ENCODE data around the gene HTR4.

Gene HTR4

GRCh38 chr5:148599187-148599586 lies 55.1 kb downstream of the HTR4 start:
- no peak for DNase-seq (ENCODE audit: low read depth)

- no peak for DNase-seq (ENCODE audit: low read depth)
These were observed 58.6 kb downstream of the HTR4 start for GRCh38 chr5:148595697-148596096.

GRCh38 chr5:148586796-148587195 lies 67.5 kb downstream of the HTR4 start:
- DNase-seq (ENCODE audit: low read depth): no peak

- DNase-seq (ENCODE audit: low read depth): no peak
These were observed 68.3 kb downstream of the HTR4 start for GRCh38 chr5:148585988-148586387.

DNA sequence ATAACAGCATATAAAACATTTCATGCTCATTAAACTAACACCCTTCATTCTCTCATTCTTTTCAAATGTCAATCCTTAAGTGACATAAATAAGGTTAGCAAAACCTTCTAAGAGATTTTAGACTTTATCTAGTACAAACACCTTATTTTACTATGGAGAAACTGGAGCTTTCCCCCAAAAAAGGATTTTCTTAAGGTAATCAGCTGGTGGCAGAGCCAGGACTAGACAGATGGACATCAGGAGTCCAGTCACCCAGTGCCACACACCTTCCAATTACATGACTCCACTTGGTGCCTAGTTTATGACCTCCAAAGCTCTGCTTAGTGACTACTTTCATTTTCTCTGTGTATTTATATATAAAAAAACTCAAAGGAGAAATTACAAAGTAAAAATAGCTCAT lies 70.2 kb downstream of the HTR4 start:
- DNase-seq (ENCODE audit: low read depth): no peak

DNA sequence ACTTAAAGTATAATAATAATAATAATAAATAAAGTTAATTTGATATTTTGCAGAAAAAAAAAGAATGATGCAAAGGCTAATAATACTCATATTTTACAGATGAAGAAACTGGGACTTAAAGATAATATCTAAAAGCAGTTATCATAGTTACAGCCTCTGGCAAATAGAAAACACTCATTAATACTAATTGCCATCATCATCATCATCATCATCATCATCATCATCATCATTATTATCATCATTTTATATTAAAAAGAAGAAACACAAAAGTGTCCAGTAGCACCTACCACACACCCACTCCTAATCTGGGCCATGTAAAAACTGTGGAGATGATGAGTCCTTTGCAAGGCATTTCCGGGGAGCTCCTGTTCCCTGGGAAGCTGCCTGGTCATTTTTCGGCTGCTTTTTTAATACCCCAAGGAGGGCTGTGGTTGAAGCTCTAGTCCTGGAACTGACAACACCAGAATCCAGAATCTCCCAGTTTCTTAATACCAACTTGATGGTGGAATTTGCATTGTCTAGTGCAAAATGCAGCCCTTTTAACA lies 70.8 kb downstream of the HTR4 start:
- no peak for DNase-seq (ENCODE audit: low read depth)

DNA sequence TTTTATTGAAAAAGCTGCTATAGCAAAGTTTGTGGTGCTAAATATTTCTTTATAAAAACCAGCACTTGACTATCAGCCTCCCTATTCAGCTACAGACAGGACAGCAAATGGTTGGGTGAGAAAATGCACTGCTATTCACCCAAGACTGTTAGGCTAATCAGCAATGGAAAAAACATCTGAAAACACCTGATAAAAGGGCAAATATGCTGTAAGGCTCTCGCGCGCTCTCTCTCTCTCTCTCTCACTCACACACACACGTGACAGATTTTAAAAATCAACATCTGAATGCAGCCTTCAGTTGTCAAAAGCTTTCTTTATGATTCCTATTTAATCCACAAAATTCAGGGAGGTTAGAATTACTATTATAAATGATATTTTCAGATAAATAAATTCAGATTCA lies 80.2 kb downstream of the HTR4 start:
- no peak for DNase-seq (ENCODE audit: low read depth)

DNA sequence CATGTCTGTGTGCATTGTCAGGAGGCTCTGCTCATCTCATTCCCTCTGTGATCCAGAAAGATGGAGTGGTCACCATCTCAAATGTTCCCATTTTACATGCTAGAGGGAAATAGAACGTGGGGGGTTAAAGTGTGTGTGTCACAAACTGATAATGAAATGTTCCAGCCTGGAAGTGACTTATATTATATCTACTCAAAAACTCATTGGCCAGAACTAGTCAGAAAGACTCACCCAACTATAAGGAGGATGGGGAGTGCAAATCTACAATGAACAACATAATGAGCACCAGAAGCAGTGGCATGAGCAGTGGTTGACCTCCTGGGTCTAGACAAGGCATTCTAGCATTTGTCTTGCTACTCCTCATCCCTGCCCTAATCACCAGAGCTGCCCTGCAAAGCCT lies 81.0 kb downstream of the HTR4 start:
- no peak for DNase-seq (ENCODE audit: low read depth)

DNA sequence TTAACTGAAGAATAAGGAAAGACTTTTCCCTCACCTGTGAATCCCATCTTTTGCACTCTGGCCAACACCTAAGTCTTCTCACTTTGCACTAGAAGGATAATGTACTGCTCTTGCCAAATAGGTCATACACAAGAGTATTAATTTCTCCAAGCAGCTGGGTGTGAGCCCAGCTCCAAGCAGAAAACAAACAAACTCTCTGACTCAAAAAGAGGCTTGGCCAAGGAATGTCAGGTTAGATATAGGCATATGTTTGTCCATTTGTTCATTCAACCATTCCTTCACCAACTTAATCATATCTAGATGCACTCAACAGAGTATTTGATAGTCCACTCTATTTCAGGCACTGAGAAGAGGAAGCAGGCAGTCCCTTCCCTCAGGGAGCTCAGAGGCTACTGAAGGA lies 84.4 kb downstream of the HTR4 start:
- no peak for DNase-seq (ENCODE audit: low read depth)

GRCh38 chr5:148565148-148565547 lies 89.2 kb downstream of the HTR4 start:
- DNase-seq (ENCODE audit: low read depth): no peak

DNA sequence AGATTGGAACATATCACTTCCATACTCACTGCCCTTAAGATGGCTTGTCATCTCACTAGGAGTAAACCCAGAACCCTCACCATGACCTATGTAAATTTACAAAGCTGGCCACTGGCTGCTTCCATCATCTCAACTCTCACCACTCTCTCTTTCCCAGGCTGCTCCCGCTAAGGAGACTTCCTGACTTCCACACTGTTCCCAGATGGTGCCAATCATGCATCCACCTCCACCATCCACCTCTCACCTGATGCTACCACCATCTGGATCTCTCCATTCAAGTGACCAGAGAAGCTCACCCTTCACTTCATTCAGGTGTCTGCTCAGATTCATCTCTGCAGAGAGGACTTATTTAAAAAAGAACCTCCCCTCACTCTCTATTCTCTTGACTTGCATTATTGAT lies 91.3 kb downstream of the HTR4 start:
- DNase-seq (ENCODE audit: low read depth): no peak

DNA sequence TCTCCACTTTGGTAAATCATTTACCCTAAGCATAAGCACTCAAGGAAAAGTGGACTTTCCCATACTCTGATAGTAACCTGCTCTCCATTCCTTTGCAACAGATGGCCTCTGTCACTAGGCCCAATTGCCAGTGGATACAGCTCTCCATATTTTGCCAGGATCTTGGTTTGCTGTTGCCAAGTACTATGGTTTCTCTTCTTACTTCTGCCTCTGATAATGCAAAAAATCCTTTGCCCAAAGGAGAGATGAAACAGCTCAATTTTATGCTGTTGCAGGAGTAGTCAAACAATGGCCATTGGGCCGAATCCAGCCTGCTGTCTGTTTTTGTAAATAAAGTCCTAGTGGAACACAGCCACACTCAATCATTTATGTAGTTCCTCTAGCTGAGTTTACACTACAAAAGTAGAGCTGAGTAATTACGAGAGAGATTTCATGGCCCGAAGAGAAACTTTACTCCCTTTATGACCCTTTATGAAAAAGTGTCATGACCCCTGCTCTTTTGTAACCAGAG lies 92.5 kb downstream of the HTR4 start:
- no peak for DNase-seq (ENCODE audit: low read depth)

DNA sequence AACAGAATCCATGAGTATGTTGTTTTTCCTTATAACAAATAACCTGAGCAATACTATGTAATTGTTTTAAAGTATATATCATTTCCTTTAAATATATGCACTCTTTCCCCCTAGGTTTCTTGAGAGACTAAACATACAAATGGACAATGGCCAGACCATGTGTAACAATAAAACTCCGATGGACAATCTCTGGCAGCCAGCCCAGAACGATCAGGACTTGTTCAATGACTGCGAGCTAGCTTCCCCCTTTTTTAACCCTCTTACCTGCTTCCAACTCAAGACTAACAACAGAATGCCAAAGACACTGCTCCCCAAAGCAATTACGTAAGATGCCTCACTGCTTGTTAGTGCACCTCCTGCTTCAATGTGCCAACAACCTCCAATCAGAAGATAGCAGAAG lies 94.9 kb downstream of the HTR4 start:
- no peak for DNase-seq (ENCODE audit: low read depth)

- no peak for DNase-seq (ENCODE audit: low read depth)
These were observed 95.4 kb downstream of the HTR4 start for GRCh38 chr5:148558892-148559291.

- DNase-seq (ENCODE audit: low read depth): no peak
These were observed 97.5 kb downstream of the HTR4 start for GRCh38 chr5:148556835-148557234.

DNA sequence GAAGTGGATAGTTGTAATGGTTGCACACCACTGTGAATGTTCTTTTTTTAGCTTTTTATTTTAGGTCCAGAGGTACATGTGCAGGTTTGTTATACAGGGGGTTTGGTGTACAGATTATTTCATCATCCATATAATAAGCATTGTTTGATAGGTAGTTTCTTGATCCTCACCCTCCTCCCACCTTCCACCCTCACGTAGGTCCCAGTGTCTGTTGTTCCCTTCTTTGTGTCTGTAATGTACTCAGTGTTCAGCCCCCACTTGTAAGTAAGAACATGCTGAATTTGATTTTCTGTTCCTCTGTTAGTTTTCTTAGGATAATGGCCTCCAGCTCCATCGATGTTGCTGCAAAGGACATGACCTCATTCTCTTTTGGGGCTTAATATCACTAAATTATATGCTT lies 99.7 kb downstream of the HTR4 start:
- no peak for DNase-seq (ENCODE audit: low read depth)

DNA sequence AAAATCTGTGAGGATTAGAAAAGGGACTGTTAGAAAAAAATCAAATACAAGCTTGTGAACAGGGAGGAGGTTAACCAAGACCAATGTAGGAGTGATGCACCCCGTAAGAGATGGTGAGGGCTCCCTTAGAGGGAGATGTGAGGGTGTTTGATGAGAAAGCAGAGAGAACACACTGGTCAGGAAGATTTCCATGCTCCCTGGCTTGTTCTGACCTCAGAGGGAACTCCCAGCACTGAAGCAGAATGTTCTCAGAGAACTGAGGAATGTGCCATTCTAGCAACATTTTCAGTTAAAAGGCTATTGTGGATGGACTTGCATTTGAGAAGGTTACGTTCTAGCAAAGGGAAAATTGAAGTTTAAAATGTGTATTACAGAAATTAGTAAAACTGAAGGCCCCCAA lies 110.6 kb downstream of the HTR4 start:
- DNase-seq (ENCODE audit: low read depth): no peak

GRCh38 chr5:148542812-148543211 lies 111.5 kb downstream of the HTR4 start:
- no peak for DNase-seq (ENCODE audit: low read depth)

- no peak for DNase-seq (ENCODE audit: low read depth)
These were observed 113.1 kb downstream of the HTR4 start for GRCh38 chr5:148541054-148541835.

DNA sequence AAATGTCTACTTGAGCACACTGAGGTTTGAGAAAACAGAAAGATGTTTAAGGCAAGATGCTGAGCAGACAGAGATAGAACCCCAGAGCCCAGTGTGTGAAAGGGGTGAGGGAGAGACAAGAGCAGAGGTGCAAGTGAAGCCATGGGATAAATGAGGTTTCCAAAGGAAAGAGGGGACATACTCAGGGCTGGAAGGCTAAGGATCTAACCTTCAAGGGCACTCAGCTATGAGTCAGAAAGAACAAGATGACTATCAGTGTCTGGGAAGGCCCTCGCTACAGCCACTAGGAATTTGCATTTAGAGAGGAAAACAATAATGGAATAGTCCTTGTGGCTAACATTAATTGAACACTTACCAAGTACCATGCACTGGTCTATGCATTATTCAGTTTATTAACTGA lies 113.7 kb downstream of the HTR4 start:
- DNase-seq (ENCODE audit: low read depth): no peak

DNA sequence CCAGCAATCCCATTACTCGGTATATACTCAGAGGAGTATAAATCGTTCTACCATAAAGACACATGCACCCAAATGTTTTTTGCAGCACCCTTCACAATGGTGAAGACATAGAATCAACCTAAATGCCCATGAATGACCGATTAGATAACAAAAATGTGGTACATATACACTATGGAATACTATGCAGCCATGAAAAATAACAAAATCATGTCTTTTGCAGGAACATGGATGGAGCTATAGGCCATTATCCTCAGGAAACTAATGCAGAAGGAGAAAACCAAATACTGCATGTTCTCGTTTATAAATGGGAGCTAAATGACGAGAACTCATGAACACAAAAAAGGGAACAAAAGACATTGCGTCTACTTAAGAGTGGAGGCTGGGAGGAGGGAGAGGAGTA lies 114.5 kb downstream of the HTR4 start:
- DNase-seq (ENCODE audit: low read depth): no peak

DNA sequence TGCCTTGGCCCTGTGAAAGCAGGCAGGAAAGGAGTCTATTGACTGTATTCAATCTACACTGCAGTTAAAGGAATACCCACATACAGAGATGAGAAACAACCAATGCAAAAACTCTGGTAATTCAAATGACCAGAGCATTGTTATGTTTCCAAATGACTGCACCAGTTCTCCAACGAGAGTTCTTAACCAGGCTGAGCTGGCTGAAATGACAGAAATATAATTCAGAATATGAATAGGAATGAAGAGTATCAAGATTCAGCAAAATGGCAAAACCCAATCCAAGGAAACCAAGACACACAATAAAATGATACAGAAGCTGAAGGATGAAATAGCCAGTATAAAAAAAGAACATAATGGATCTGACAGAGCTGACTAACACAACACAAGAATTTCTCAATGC lies 119.1 kb downstream of the HTR4 start:
- DNase-seq (ENCODE audit: low read depth): no peak

DNA sequence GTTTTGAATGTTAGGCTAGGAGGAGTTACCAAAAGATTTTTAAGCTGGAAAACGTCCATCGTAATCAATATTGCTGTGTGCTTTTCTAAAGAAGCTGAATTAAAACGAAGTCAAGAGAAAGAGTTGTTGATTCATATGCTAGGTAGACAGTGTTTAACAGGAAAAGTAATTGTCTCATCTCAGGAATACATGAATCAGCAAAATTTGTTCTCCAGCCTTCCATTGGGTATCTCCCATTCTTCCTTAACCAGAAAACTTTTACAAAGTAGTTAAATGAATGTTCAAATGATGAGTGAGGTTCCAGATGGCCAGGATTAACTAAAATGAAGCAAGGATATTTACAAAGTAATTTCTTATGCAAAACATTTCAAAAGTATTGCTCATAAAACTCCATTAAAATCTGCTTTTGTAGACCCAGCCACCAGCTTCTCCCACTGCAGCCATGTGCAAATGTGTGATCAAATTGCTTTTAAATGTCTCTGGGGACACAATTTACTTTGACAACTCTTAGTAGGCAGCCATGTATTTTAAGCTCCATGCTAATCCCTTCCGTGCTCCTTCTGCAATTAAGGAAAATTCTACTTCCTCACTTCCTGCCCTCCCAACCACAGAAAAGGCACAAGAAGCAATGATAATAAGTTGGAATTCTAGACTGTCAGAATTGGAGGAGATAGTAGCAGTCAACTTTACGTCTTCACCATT lies 121.2 kb downstream of the HTR4 start:
- DNase-seq (ENCODE audit: low read depth): no peak
